ENCODE data around the gene CCDC149. TPM values are rescaled to one million over a fixed set of nuclear protein-coding genes. Genes with fewer than 3 reads are reported as not detected.

The CCDC149 gene
- total and polyA plus RNA-seq, 2 of the 4 experiments (the other 2 are of a cell fraction): 6.7 to 7.0 TPM

- H4K8ac ChIP-seq (ENCODE audit: low read depth in 2 of 2, low read length in 2 of 2): no peak overlapping the region
- no peak overlapping the region for H2BK120ac ChIP-seq (ENCODE audit: low read depth, low read length)
- dilution Hi-C loops (cut with HindIII; ENCODE audit: low sequenced_read_pairs, unreplicated experiment) (no loop called here), in situ Hi-C loops (cut with MboI; ENCODE audit: low sequenced_read_pairs) (no loop called here), intact Hi-C loops (cut with micrococcal nuclease) (no loop called here)
- no peak overlapping the region for H3K23ac ChIP-seq (ENCODE audit: low read depth, low read length)
- H3K27me3 ChIP-seq (ENCODE audit: control insufficient read depth, insufficient read depth, low read length): no peaks in the 10 kb centered on the region
- DNase-seq: peak; percentile 34
- POLR2A ChIA-PET (ENCODE audit: unreplicated experiment): no interaction called here
- H3K9ac ChIP-seq (ENCODE audit: low read depth, low read length): no peak overlapping the region
- H3K9me1 ChIP-seq (ENCODE audit: insufficient read depth, low read length): peaks cover 6% of the 10 kb centered on the region; the same call in 1 of the 2 replicates
- H2AFZ ChIP-seq (replicated peaks; ENCODE audit: low read length, poor library complexity): no peak overlapping the region
- H2BK15ac ChIP-seq (ENCODE audit: low read depth, low read length): no peak overlapping the region
- H3K4me3 ChIP-seq (ENCODE audit: insufficient read depth, low read depth, low read length): no peak overlapping the region
- H3K36me3 ChIP-seq (ENCODE audit: control insufficient read depth, insufficient read depth, low read length): no peaks in the 10 kb centered on the region
- WGBS, 2 experiments (ENCODE audit: extremely low coverage in 2 of 2, insufficient read length in 1 of 2): no CpG with 5 or more reads among the region's 3 CpGs
- no peak overlapping the region for H2AK9ac ChIP-seq (replicated peaks; ENCODE audit: low read depth, low read length, poor library complexity)
- H4K20me1 ChIP-seq (ENCODE audit: insufficient read depth, low read length): no peaks in the 10 kb centered on the region
- no peak overlapping the region for H3K18ac ChIP-seq (ENCODE audit: low read depth, low read length)
- H2AK5ac ChIP-seq (ENCODE audit: low read depth, low read length): no peak overlapping the region
- CTCF ChIA-PET: interaction anchor here (0.7 kb wide), 1 partner anchor 443 kb away, joined by 3 read pairs; no protein-coding TSS in a partner anchor
- 0 out of 2 replicates have a peak overlapping the region, but pooled peaks have one; percentile 22 for H3K14ac ChIP-seq (replicated peaks; ENCODE audit: low read depth, low read length)
- H3K4me1 ChIP-seq (ENCODE audit: control insufficient read depth, insufficient read depth, low read length): peaks cover 3% of the 10 kb centered on the region; the same call in 1 of the 2 replicates
- H3K4ac ChIP-seq (ENCODE audit: low read depth, low read length): no peak overlapping the region
- H4K91ac ChIP-seq (ENCODE audit: insufficient read depth, low read depth, low read length): no peak overlapping the region
- no peak overlapping the region for H3K56ac ChIP-seq (ENCODE audit: extremely low read depth, insufficient read depth, low read length)
- TF ChIP-seq BHLHE40 (IDR thresholded peaks at IDR 0.05; ENCODE audit: low read depth, low read length) (no peak), MAFK (IDR thresholded peaks at IDR 0.05; ENCODE audit: low read depth, low read length) (peak; percentile 42; the same call in 1 of the 2 replicates)
- no peak overlapping the region for H2BK5ac ChIP-seq (ENCODE audit: low read depth, low read length, poor library complexity, severe bottlenecking)
- no peak overlapping the region for H3K4me2 ChIP-seq (ENCODE audit: low read depth, low read length)
- H3K79me1 ChIP-seq (ENCODE audit: low read depth in 1 of 2, low read length in 2 of 2): 0 out of 4 replicates have a peak, but pooled peaks cover 0 to 2% of the 10 kb centered on the region in 2 experiments
- BruUV-seq (replicated peaks): no TSS peak
- H4K5ac ChIP-seq (ENCODE audit: low read depth, low read length): no peak overlapping the region
- H2BK20ac ChIP-seq (ENCODE audit: low read depth, low read length): no peak overlapping the region
- peak; percentile 73 for ATAC-seq (ENCODE audit: low read depth)
- H3K27ac ChIP-seq (ENCODE audit: insufficient read depth, low read length): no peak overlapping the region
- no peaks in the 10 kb centered on the region for H3K9me3 ChIP-seq (ENCODE audit: control insufficient read depth, insufficient read depth, low read length)
These were observed 22.9 kb downstream of the CCDC149 start for GRCh38 chr4:24889991-24890390.

Data from IMR-90 (cell line).